ENCODE data around the gene MAP3K4. TPM values are rescaled to one million over a fixed set of nuclear protein-coding genes. Genes with fewer than 3 reads are reported as not detected.

MAP3K4 gene
- total RNA-seq, 2 experiments from 2014 or later = 38.5 to 55.0 TPM

DNA sequence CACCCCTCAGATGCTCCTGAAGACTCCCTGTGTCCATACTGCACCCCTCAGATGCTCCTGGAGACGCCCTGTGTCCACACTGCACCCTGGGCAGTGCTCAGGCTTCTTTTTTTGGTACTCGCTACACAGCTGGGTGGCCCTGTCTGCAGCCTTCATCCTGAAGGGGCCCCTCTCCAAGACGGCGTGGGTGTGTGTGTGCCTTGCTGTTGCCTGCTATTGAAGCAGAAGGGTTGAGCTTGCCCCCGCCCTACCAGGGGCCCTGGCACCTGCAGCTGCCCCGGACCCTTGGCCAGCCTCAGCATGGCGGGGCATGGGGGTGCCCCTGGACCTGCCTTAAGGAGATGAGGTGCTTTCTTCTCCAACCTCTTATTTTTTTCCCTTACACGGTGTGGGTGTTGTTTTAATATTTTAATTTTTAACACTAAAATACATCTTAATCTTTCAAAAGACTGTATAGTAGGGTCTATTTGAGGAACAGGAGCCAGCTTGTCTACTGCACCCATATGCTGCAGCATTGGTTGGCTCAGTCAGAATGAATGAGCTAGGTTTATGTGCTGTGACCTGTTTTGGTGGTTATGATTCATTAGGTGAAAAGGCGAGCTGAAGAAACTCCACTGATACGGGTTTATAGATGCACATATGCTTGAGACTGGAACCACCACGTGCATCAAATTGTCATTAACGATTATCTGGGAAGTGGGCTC lies 146.4 kb downstream of the MAP3K4 start:
- H3K27ac Mint-ChIP-seq = no peak overlapping the region
- H3K27me3 Mint-ChIP-seq = no peaks in the 10 kb centered on the region
- no peaks in the 10 kb centered on the region for H3K4me1 Mint-ChIP-seq
- H3K4me3 Mint-ChIP-seq = no peak overlapping the region
- DNase-seq (no peak), ATAC-seq (no peak)
- no peaks in the 10 kb centered on the region for H3K9me3 Mint-ChIP-seq (ENCODE audit: low read depth)
- H3K36me3 Mint-ChIP-seq = no peaks in the 10 kb centered on the region
- CTCF ChIA-PET = no interaction called here

DNA sequence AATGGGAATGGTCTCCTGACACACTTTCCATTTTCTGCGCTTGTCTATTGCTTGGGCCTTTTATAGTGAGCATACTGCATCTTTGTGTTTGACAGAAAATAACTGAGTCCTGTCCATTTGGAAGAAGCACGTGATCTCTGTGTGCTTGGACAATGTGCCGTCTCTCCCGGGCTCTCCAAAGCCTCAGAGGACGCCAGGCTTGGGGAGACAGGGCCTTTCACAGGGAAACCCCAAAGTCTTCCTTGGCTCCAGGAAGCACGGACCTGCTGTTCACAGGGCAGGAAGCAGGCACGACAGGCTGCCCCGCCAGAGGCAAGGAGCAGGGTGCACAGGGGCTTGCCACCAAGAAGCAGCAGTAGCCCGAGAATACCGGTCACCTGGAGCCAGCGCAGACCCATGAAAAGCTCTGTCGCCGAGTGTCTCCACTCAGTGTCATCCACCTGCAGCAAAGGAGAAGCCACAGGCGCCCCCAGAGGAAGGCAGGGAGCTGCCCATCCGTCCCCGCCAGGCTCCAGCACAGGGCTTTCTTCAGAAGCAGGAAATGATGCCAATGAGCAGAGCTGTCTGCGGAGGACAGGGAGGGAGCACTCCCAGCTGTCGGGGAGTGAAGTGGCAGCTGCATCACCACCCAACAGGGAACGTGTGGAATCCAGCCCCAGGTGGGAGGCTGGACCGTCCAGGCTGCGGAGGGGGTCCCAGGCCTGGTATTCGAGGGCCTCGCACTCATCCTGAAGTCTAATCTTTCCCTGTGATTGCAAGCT lies 147.2 kb downstream of the MAP3K4 start:
- CTCF ChIA-PET = no interaction called here
- DNase-seq = no peak
- H3K27me3 Mint-ChIP-seq = no peaks in the 10 kb centered on the region
- no peak overlapping the region for H3K27ac Mint-ChIP-seq
- no peaks in the 10 kb centered on the region for H3K36me3 Mint-ChIP-seq
- no peaks in the 10 kb centered on the region for H3K9me3 Mint-ChIP-seq (ENCODE audit: low read depth)
- no peak for ATAC-seq
- no peak overlapping the region for H3K4me3 Mint-ChIP-seq
- H3K4me1 Mint-ChIP-seq = no peaks in the 10 kb centered on the region

DNA sequence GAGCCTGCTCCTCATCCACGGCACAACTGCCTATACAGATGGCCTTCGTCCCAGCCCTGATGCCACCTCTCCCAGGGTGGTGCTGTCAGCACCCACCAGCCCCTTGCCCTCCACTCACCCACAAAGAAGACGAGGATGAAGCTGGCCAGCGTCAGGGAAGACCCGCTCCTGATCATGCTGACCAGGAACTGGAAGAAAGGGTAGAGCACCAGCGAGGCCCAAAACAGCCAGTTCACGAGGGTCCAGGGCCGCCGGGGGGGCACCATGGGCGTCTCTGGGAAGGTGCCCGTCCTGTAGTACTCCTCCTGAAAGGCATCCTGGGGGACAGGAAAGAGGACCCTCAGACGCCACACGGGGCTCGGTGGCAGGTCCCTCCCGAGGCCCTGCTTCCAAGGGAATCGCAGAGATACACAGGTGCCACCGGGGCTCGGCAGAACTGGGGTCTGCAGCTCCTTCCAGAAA lies 147.8 kb downstream of the MAP3K4 start:
- Mint-ChIP-seq H3K4me1 (no peaks in the 10 kb centered on the region), H3K4me3 (no peak overlapping the region), H3K36me3 (no peaks in the 10 kb centered on the region), H3K27ac (no peak overlapping the region), H3K27me3 (no peaks in the 10 kb centered on the region), H3K9me3 (ENCODE audit: low read depth) (no peaks in the 10 kb centered on the region)
- ATAC-seq (no peak), DNase-seq (peak; percentile 29)
- CTCF ChIA-PET = no interaction called here

DNA sequence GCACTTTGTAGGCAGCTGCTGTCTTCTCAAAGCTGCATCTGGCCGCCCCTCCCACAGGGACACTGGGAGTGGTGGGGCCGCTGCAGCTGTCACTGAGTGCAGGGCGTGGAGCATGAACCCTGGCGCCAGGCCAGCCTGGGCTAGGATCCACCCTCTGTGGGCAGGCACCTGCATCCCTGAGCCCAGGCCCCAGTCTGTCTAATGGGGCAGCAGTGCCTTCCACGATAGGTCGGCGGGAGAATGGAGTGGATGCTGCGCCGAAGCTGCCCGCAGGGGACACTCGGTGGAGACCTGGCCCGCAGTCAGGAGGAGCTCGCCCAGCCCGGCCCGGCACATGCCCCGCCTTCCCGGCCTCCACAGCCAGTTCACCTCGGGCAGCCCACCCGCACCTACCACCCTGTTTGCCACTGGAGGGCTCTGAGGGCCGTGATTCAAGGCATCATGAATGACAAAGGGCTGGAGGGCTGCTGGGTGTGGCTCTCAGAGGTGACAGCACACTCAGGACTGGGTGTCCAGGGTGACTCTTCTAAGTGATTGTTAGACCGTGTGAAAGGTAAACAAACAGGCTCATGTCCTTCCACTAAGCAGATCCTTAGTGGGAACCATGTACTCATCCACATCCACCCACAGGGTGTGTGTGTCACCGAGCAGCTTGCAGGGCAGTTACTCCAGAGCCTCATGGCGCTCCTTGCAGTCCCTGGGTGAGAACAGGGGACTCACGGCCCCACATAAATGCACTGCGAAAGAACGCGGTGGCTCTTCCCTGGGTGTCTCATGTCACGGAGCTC lies 148.4 kb downstream of the MAP3K4 start:
- peak; percentile 30 for DNase-seq
- no peaks in the 10 kb centered on the region for H3K27me3 Mint-ChIP-seq
- no peak overlapping the region for H3K27ac Mint-ChIP-seq
- H3K9me3 Mint-ChIP-seq (ENCODE audit: low read depth) = no peaks in the 10 kb centered on the region
- no peaks in the 10 kb centered on the region for H3K4me1 Mint-ChIP-seq
- ATAC-seq = no peak
- no peak overlapping the region for H3K4me3 Mint-ChIP-seq
- CTCF ChIA-PET = no interaction called here
- H3K36me3 Mint-ChIP-seq = no peaks in the 10 kb centered on the region

DNA sequence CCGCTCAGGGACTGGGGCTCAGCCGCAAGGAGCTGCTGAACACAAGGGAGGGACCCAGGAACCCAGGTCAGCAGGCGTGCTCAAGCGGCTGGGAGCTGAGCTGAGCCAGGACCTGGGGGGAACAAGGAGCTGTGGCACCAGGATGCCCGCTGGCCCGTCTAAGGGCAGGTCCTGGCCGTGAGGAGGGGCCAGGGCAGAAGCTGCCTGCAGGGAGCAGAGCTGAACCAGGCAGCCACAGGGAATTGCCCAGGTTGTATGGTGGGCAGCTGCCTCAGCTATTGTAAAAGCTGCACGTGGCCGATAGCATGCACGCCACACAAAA lies 148.9 kb downstream of the MAP3K4 start:
- no peaks in the 10 kb centered on the region for H3K27me3 Mint-ChIP-seq
- H3K27ac Mint-ChIP-seq = no peak overlapping the region
- DNase-seq (no peak), ATAC-seq (no peak)
- no peak overlapping the region for H3K4me3 Mint-ChIP-seq
- H3K36me3 Mint-ChIP-seq = no peaks in the 10 kb centered on the region
- H3K9me3 Mint-ChIP-seq (ENCODE audit: low read depth) = no peaks in the 10 kb centered on the region
- CTCF ChIA-PET = no interaction called here
- H3K4me1 Mint-ChIP-seq = no peaks in the 10 kb centered on the region

DNA sequence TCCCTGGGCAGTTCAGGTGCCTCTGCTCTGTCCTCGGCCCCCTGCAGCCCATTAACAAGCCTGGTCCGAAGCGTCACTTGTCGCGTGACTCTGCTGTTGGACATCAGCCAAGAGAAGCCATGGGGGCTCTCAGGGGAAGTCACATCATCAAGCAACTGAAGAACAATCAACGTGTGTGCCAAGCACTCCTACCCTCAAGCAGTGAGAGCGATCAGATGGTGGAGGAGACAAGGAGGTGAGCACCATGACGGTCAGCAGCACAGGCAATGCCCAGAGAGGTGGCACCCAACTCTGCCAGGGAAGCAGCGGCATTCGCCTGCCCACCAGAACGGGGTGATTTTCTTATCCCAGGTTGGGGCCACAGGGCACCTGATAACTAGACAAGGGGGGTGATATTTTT lies 149.6 kb downstream of the MAP3K4 start:
- no peak for DNase-seq
- H3K4me3 Mint-ChIP-seq = no peak overlapping the region
- no peaks in the 10 kb centered on the region for H3K4me1 Mint-ChIP-seq
- no peaks in the 10 kb centered on the region for H3K36me3 Mint-ChIP-seq
- H3K27me3 Mint-ChIP-seq = no peaks in the 10 kb centered on the region
- no peak for ATAC-seq
- no peak overlapping the region for H3K27ac Mint-ChIP-seq
- CTCF ChIA-PET = no interaction called here
- no peaks in the 10 kb centered on the region for H3K9me3 Mint-ChIP-seq (ENCODE audit: low read depth)

DNA sequence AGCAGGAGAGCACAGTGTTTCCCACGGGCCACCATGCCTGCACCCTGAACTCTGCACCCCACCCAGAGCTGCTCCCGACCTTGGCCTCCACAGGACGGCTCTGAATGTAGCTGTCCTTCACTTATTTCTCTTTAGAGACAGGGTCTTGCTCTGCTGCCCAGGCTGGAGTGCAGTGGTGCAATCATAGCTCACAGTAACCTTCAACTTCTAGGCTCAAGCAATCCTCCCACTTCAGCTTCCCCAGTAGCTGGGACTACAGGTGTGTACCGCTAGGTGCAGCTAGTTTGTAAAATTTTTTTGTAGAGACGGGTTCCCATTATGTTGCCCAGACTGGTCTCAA lies 151.4 kb downstream of the MAP3K4 start:
- H3K36me3 Mint-ChIP-seq = no peaks in the 10 kb centered on the region
- H3K9me3 Mint-ChIP-seq (ENCODE audit: low read depth) = no peaks in the 10 kb centered on the region
- ATAC-seq (no peak), DNase-seq (no peak)
- H3K27me3 Mint-ChIP-seq = no peaks in the 10 kb centered on the region
- no peak overlapping the region for H3K4me3 Mint-ChIP-seq
- H3K27ac Mint-ChIP-seq = no peak overlapping the region
- CTCF ChIA-PET = no interaction called here
- no peaks in the 10 kb centered on the region for H3K4me1 Mint-ChIP-seq

DNA sequence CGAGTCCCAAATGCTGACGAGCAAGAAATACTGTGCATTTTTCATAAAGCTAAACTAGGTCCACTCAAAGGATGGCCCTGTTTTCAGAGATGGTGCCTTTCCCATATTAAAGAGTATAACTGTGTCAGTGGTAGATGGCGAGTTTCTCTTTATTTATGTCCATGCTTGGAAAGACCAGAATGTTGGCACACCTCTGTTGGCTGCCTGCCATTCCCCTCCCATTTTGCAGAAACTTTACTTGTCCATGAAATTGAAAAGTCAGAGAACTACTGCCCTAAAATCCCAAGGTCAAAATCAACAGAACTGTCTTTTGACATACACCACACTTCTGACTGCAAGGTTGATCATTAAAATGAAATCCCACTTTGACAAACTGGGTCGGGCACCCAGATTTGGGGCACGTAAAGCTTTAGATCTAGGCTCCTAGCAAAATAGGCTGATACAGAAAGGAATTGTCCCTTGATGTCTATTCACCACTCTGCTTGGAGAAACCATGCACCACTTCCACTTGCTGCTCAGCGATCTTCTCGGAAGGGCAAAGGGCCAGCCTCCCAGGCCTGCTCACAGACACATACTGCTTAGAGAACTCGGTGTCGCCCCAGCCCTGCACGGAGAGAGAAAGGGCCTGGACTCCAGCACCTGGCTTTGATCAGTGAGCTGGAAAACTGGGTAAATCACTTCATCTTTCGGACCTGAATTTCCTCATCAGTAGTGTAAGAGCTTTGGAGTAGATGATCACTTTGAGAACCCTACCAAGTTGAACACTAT lies 152.3 kb downstream of the MAP3K4 start:
- Mint-ChIP-seq H3K9me3 (ENCODE audit: low read depth) (no peaks in the 10 kb centered on the region), H3K27ac (no peak overlapping the region), H3K36me3 (no peaks in the 10 kb centered on the region), H3K4me1 (no peaks in the 10 kb centered on the region), H3K4me3 (no peak overlapping the region), H3K27me3 (no peaks in the 10 kb centered on the region)
- CTCF ChIA-PET = no interaction called here
- DNase-seq (peak; percentile 4), ATAC-seq (no peak)

DNA sequence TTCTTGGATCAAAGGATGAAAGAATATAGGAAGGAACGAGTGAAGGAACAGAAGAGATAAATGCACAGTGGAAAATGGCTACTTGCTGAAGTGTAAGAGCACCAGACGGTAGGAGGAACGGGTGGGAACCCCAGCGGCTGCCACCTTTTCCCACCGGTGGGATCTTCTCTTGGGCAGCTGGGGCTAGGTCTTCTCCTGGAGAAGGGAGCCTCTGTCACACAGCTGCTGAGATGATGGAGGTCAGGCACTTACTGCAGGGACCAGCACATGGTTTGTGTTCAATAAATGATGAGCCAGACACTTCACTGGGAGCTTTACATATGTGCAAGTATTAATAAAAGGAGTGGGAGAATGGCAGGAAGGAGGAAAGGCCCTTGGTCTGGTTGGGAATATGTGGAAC lies 158.6 kb downstream of the MAP3K4 start:
- no peak for DNase-seq

DNA sequence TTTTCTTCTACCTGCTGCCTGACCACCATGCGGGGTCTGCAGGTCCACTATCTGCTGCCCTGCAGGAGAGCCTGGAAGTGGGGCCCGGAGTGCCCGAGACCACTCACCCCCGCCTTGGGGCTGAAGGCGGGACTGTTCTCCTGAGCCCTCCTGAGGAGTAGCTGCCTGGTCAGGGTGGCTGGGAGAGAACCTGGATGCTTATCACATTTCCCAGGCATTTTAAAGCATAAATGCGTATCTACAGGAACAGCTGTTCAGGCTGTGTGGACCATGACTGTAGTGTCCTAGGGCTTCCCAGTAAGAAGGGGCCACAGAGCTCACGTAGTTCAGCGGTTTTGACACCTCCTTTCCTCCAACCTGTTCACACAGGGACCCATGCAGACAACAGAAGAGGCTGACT lies 159.0 kb downstream of the MAP3K4 start:
- Mint-ChIP-seq H3K36me3 (no peaks in the 10 kb centered on the region), H3K27me3 (no peaks in the 10 kb centered on the region), H3K9me3 (ENCODE audit: low read depth) (no peaks in the 10 kb centered on the region), H3K4me3 (no peak overlapping the region), H3K27ac (no peak overlapping the region), H3K4me1 (no peaks in the 10 kb centered on the region)
- CTCF ChIA-PET = interaction anchor here (1.8 kb wide), 1 partner anchor 220 kb away, joined by 4 read pairs; no protein-coding TSS in a partner anchor
- ATAC-seq = no peak
- no peak for DNase-seq

More for the DNA sequence above, 158.6 kb downstream of the MAP3K4 start:
- Mint-ChIP-seq H3K9me3 (ENCODE audit: low read depth) (no peaks in the 10 kb centered on the region), H3K36me3 (no peaks in the 10 kb centered on the region), H3K27me3 (no peaks in the 10 kb centered on the region), H3K4me3 (no peak overlapping the region), H3K27ac (no peak overlapping the region), H3K4me1 (no peaks in the 10 kb centered on the region)
- ATAC-seq = no peak
- CTCF ChIA-PET = interaction anchor here (0.8 to 1.8 kb wide), 2 partner anchors 221 to 223 kb away, joined by 3 to 4 read pairs; no protein-coding TSS in a partner anchor

DNA sequence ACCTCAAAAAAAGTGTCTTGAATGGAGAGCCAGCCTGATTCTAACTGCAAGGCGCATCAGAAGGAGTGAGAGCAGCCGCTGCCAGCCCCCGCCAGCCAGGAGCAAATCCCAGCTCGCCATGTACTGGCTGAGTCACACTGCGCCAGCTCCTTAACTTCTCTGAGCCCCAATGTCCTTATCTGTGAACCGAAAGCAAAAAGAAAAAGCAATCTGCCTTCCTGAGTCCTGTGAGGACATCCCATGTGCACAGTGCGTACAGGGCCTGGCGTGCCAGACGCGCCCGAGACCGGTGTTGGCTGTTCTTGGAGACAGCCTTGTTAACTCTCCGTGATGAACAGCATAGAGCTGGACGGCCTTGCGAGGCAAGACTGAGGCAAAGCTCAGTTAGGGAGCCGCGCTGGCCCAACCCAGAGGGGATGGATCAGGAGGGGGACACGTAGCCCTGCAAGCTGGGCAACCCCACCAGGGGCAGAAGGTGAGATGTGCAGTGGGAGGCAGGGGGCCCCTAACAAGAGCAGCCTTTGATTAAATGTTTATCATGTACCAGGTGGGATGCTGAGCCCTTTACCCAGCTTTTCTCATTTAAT lies 159.6 kb downstream of the MAP3K4 start:
- CTCF ChIA-PET = interaction anchor here (1.8 kb wide), 1 partner anchor 220 kb away, joined by 4 read pairs; no protein-coding TSS in a partner anchor
- Mint-ChIP-seq H3K9me3 (ENCODE audit: low read depth) (no peaks in the 10 kb centered on the region), H3K36me3 (no peaks in the 10 kb centered on the region), H3K4me1 (no peaks in the 10 kb centered on the region), H3K27ac (no peak overlapping the region), H3K27me3 (no peaks in the 10 kb centered on the region), H3K4me3 (no peak overlapping the region)
- DNase-seq = no peak
- no peak for ATAC-seq

DNA sequence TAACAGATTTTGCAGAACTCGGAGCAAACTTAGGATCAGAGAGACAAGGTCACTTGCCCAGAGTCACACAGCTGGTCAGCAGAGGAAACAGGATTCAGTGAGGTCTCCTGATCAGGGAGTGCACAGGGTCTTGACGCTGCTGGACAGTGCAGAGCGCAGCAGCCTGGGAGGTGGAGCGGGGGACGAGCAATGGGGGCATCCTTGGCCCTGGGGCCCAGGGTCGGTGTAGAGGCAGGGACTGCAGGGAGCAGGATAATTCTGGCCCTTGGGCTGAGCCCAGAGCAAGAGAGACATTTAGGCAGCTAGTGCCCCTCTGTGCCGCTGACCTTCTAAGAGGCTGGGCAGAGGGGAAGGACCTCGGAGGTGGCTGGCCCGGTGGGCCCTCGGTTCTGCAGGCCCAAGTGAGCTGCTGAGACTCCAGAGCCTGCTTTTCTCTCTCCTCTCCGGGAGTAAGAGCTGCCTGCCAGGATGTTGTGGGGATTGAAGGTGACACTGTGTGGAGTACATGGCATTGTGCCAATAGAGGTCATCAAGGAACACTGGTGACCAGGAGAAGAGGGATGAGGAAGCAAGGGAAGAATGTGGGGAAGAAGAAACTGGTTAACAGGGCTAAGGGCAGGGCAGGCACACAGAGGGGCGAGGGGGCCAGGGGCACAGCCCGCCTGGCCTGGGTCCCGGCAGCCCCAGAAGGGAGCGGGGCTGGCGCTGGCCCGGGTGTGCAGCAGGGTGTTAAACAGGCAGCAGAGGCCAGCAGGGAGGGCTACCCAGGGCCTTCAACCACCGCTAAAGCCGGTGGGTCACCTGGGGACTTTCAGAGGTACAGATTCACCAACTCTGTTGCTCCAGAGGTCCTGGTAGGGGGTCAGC lies 160.3 kb downstream of the MAP3K4 start:
- H3K4me1 Mint-ChIP-seq = no peaks in the 10 kb centered on the region
- no peaks in the 10 kb centered on the region for H3K9me3 Mint-ChIP-seq (ENCODE audit: low read depth)
- DNase-seq (no peak), ATAC-seq (no peak)
- H3K36me3 Mint-ChIP-seq = no peaks in the 10 kb centered on the region
- no peak overlapping the region for H3K27ac Mint-ChIP-seq
- H3K4me3 Mint-ChIP-seq = no peak overlapping the region
- CTCF ChIA-PET = interaction anchor here (1.4 to 1.8 kb wide), 2 partner anchors 219 kb away, joined by 4 to 14 read pairs; no protein-coding TSS in a partner anchor
- H3K27me3 Mint-ChIP-seq = no peaks in the 10 kb centered on the region
